ENCODE measurements around the gene ZNF567. TPM values are rescaled to one million over a fixed set of nuclear protein-coding genes. Genes with fewer than 3 reads are reported as not detected.
"Not testable (repeated sequence)": the region's sequence is repeated elsewhere in the genome, so short reads cannot be mapped to it uniquely, and the experiment has no call there.

Gene ZNF567
- 2.5 TPM for total RNA-seq

GRCh38 chr19:36687214-36688056, at the start of gene ZNF567:
TSS of gene ZNF567 (plus strand) at chr19:36687612. CDS start at chr19:36694868, 7,256 bp downstream.
- DNase-seq (ENCODE audit: low spot score) (peak; percentile 99), ATAC-seq (peak; percentile 97)

DNA sequence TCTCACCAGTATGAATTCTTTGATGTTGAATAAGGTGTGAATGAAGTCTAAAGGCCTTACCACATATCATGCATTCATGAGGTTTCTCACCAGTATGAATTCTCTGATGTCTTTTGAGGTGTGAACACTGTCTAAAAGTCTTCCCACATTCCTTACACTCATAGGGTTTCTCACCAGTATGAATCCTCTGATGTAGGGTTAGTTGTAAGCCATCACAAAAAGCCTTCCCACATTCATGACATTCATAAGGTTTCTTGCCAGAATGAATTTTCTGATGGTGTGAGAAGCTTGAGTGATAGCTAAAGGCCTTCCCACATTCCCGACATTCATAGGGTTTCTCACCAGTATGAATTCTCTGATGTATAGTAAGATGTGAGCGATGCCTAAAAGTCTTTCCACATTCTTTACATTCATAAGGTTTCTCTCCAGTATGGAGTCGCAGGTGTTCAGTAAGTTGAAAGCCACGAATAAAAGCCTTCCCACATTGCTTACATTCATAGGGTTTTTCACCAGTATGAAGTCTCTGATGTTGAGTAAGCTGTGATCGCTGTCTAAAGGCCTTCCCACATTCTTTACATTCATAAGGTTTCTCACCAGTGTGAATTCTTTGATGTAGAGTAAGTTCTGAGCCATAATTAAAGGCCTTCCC, 48.4 kb upstream of the ZNF567 start:
- ATAC-seq: no peak
- no peak for DNase-seq (ENCODE audit: low spot score)

DNA sequence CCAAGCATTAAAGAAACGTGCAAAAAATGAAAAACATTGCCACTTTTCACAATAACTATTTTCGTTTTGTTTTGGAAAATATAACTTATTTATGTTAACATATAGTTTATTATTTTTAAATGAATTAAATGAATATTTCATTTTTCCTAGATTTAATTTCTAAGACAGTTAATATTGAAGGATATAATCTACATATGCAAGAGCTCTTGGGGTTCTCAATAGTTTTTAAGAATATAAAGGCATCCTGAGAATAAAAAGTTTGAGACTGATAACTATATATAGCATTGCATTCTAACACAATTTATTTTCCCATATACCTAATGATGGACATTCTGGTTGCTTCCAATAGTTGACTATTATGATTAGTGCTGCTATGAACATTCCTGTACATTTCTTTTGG, 40.7 kb upstream of the ZNF567 start:
- ATAC-seq (no peak), DNase-seq (ENCODE audit: low spot score) (no peak)

DNA sequence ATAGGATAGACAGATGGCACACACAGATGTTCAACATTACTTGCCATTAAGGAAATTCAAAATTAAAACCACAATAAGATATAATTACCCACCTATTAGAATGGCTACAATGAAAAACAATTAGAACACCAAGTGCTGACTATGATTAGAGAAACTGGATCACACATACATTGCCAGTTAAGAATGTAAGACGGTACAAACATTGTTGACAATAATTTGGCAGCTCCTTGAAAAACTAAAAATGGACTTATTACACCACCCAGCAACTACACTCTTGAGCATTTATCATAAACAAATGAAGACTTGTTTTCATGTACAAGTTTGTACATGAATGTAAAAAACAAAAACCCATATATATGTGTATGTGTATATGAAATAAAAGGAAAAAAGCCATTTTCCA, 34.5 kb upstream of the ZNF567 start:
- no peak for DNase-seq (ENCODE audit: low spot score)
- ATAC-seq: no peak

DNA sequence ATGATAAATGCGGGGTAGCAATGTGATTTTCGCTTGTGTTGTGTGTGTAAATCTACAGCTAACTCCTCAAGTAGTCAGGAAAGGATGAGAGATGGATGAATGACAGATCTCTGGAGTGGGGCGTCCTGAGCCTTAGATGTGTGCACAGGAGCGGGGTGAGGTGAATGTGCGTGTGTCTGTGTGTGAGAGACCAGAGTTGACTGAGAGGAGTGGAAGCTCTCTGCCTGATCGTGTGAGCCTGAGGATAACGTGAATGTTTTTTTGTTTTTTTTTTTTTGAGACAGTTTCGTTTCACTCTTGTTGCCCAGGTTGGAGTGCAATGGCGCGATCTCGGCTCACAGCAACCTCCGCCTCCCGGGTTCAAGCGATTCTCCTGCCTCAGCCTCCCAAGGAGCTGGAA, 21.6 kb upstream of the ZNF567 start:
- no peak for DNase-seq (ENCODE audit: low spot score)
- ATAC-seq: no peak

DNA sequence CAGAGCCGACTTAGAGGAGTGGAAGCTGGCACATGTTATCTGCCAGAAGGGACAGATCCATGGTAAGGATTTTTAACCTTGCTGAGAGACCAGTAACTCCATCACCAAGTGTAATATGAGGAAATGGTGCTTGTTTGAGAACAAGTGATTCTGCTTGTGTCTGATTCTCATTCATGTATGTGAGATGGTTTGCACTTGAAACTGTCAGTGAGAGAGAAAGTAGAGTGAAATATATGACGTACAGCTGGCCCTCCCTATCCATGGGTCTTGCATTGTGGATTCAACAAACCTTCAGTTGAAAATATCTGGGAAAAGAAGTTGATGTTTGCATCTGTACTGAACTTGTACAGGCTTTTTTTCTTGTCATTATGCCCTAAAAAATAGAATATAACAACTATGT, 18.8 kb upstream of the ZNF567 start:
- no peak for DNase-seq (ENCODE audit: low spot score)
- ATAC-seq: no peak

DNA sequence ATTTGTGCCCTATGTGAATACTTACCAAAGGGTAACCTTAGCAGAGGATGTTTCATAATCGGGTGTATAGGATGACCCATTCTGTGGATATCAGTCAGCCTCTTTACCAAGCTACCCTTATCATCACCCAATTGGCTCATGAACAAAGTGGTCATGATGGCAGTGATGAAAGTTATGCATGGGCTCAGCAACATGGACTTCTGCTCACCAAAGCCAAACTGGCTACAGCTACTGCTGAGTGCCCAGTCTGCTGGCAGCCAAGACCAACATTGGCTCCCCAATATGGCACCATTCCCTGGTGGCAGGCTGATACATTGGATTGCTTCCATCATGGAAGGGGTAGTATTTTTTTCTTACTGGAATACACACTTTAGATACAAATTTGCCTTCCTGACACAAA, 15.0 kb upstream of the ZNF567 start:
- DNase-seq (ENCODE audit: low spot score) (no peak), ATAC-seq (no peak)

GRCh38 chr19:36674201-36674600, 13.2 kb upstream of the ZNF567 start:
- no peak for DNase-seq (ENCODE audit: low spot score)
- ATAC-seq: no peak

- no peak for ATAC-seq
- DNase-seq (ENCODE audit: low spot score): no peak
Measured at GRCh38 chr19:36679455-36679854, 8.0 kb upstream of the ZNF567 start.

- no peak for DNase-seq (ENCODE audit: low spot score)
- no peak for ATAC-seq
Measured at GRCh38 chr19:36685835-36686234, 1.6 kb upstream of the ZNF567 start.

GRCh38 chr19:36686365-36687213, 823 bp upstream of the ZNF567 start:
- DNase-seq (ENCODE audit: low spot score) (peak; percentile 50), ATAC-seq (peak; percentile 31)

DNA sequence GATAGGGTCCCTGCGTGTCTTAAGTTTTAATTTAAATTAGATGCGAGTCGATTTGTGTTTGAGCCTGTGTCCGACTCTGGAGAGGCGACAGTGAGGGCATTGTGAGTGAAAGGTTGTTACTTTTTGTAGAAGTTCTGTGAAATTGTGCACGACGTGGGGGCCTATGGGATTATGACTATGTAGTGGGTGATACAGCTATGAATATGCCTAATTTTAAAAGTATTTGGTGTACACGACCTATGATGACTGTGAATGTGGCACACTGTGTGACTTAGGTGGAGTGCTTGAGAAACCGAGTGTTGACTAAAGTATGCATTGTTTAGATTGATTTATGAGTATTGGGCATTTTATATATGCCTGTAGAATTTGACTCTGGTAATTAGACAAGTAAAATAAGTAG, 646 bp downstream of the ZNF567 start:
- no peak for DNase-seq (ENCODE audit: low spot score)
- no peak for ATAC-seq

DNA sequence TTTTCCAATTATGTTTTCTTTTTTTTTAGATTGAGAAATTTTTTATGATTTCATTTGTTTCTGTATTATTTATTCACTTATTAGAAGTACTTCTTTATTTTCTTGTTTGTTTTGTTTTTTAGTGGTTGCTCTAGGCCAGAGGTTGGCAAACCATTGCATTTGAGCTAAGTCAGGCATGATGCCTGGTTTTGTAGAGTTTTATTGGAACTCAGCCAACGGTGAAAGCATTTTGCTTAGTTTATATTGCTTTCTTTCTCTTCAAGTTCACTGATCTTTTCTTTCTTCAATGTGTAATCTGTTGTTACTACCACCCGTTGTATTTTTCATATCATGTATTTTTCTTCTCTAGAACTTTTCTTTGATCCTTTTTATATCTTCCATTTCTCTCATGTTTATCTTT, 19.7 kb downstream of the ZNF567 start:
- DNase-seq (ENCODE audit: low spot score) (no peak), ATAC-seq (no peak)

- ATAC-seq (no peak), DNase-seq (ENCODE audit: low spot score) (no peak)
Measured at GRCh38 chr19:36709423-36709822, 22.0 kb downstream of the ZNF567 start.

DNA sequence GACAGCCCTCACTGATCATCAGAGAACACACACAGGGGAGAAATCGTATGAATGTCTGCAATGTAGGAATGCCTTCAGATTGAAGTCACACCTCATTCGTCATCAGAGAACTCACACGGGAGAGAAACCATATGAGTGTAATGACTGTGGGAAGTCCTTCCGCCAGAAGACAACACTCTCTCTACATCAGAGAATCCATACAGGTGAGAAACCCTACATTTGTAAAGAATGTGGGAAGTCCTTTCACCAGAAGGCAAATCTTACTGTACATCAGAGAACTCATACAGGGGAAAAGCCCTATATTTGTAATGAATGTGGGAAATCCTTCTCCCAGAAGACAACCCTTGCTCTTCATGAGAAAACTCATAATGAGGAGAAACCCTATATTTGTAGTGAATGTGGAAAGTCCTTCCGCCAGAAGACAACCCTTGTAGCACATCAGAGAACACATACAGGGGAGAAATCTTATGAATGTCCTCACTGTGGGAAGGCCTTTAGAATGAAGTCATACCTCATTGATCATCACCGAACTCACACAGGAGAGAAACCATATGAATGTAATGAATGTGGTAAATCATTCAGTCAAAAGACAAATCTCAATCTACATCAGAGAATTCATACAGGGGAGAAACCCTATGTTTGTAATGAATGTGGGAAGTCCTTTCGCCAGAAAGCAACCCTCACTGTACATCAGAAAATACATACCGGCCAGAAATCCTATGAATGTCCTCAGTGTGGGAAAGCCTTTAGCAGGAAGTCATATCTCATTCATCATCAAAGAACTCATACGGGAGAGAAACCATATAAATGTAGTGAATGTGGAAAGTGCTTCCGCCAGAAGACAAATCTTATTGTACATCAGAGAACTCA, 32.5 kb downstream of the ZNF567 start:
- ATAC-seq (no peak), DNase-seq (ENCODE audit: low spot score) (no peak)

- ATAC-seq: not testable (repeated sequence)
Measured at GRCh38 chr19:36736166-36736565, 48.8 kb downstream of the ZNF567 start.

GRCh38 chr19:36745870-36746269, 58.5 kb downstream of the ZNF567 start:
- no peak for ATAC-seq
- DNase-seq (ENCODE audit: low spot score): no peak

More at GRCh38 chr19:36736166-36736565, 48.8 kb downstream of the ZNF567 start:
- not testable (repeated sequence) for DNase-seq (ENCODE audit: low spot score)

DNA sequence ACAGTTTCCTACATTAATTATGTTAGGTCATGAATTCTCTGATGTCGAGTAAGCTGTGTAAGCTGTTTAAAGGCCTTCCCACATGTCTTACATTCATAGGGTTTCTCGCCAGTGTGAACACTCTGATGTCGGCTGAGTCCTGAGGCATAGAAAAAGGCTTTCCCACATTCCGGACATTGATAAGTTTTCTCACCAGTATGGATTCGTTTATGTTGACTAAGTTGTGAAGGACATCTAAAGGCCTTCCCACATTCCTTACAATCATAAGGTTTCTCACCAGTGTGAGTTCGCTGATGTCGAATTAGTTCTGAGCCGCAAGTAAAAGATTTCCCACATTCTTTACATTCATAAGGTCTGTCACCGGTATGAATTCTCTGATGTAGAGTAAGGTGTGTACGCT, 60.3 kb downstream of the ZNF567 start:
- ATAC-seq (no peak), DNase-seq (ENCODE audit: low spot score) (no peak)

GRCh38 chr19:36748431-36749275, 61.2 kb downstream of the ZNF567 start:
- DNase-seq (ENCODE audit: low spot score): no peak
- no peak for ATAC-seq

GRCh38 chr19:36749613-36750012, 62.2 kb downstream of the ZNF567 start:
- not testable (repeated sequence) for ATAC-seq; DNase-seq (ENCODE audit: low spot score)
